Gastroesophageal sphincter (tissue), 3 donors: ENCODE data around the gene OR7A5.
"Not testable (repeated sequence)": the region's sequence is repeated elsewhere in the genome, so short reads cannot be mapped to it uniquely, and the experiment has no call there.

Source experiments
- CTCF ChIP-seq, 4 experiments: fragments of 200-600 bp in 2 of 4; fragments of 450-650 bp in 2 of 4; sonication (generic) in 1 of 4; IDR thresholded peaks; one replicate each; pipeline ENCODE4 v1.5.1; 2017 to 2019; ENCODE audit warnings: antibody characterized with exemption in 4 of 4, mild to moderate bottlenecking in 2 of 4, moderate library complexity in 2 of 4
- EP300 ChIP-seq: sonication (generic); formaldehyde crosslinking; IDR thresholded peaks from one replicate; pipeline ENCODE4 v1.6.1; 2017; ENCODE audit warnings: antibody characterized with exemption, mild to moderate bottlenecking
- POLR2AphosphoS5 ChIP-seq: sonication (generic); formaldehyde crosslinking; IDR thresholded peaks from one replicate; pipeline ENCODE4 v1.6.1; 2017; ENCODE audit warnings: antibody characterized with exemption

DNA sequence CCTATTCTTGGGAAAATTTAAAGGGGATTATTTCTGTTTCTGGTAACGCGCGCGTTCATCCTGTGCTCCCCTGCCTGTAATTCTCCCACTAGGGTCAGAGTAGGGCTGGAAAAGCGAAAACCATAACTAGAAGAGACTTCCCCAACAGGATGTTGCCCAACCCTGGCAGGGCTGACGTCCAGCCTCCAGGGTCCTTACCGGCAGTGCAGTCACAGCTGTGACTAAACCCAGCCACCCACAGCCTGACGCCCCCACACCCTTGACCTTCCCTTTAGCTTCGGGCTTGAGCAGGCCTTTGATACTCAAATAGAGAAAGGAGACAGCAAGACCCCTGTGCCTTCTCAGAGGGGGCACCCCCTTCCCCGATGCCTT lies 50.3 kb downstream of the OR7A5 start:
- not testable (repeated sequence) for TF ChIP-seq CTCF (IDR thresholded peaks at IDR 0.05); EP300; POLR2AphosphoS5
